Urothelium cell line (cell line): Measurements from ENCODE around the gene TBC1D22A.

Experiments
- DNase-seq: peaks from one replicate; pipeline ENCODE4 v3.0.0; 2011; ENCODE audit warnings: low spot score, mixed read lengths
- FAIRE-seq: peaks from 2 replicates; lab custom pipeline; 2011; peaks lifted over from hg19 to GRCh38; lab: Jason Lieb, UNC

TBC1D22A gene

DNA sequence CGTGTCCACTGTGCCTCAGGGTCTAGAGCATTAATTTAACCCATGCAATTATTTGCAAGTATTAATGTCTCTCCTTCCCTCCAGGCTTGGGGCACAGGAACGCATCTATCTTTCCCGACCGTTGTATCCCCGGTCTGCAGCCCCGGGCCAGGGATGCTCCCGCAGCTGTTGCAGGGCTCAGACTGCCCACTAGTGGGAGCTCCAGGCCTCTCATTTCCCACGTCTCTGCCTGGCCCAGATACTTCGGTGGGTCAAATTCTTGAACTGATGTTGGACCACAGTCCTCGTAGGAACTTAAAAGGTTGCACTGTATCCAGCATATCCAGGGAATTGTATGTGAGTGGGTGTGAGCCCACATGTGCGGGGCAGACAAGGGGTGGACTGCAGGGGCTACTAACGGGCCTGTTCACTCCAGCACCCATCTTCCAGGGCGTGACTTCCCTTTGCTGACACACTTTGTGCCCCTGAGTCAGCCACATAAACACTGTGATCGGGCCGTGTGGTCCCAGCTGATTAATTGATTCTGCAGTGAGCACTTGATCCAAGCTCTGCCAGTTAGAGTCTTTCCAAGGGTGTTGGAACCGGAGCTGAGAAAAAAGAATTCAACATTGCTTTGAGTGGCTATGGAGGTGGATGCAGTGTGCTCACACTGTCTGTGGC lies 451.3 kb downstream of the TBC1D22A start:
- peak; percentile 81 for DNase-seq
- FAIRE-seq: no peak

DNA sequence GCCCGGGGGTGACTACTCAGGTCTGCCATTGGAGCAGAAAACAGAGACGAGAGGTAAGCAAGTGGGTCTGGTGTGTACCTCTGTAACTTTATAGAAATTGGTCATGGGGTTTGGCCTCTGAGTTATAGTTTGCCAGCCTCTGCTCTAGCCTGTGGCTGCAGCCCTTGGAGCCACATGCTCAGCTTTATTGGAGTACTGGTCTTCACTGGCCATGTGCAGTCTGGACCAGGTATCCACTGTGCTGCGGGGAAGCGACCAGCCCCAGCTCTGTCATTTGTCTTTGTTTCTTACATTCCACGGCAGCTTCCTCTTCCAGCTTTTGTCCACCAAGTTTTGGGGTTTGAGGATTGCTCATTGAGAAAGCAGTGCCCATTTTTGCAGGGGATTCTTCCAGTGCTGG lies 453.4 kb downstream of the TBC1D22A start:
- DNase-seq (no peak), FAIRE-seq (no peak)

DNA sequence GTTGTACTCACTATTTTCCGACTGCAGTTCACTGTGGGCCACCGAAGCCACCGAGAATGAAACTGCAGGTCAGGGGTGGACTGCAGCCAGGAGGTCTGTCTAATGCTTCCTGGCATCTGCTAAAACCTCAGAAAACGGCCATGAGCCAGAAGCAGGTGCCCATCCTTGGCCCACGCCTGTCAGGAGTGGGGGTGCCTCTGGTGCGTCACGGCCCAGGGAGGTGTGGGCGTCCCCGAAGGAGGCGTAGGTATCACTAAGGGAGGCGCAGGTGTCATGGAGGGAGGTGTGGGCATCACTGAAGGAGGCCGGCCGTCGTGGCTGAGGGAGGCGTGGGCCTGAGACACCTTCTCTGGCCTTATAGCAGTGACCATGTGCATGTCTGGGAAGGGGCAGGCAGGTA lies 456.2 kb downstream of the TBC1D22A start:
- DNase-seq (no peak), FAIRE-seq (no peak)

DNA sequence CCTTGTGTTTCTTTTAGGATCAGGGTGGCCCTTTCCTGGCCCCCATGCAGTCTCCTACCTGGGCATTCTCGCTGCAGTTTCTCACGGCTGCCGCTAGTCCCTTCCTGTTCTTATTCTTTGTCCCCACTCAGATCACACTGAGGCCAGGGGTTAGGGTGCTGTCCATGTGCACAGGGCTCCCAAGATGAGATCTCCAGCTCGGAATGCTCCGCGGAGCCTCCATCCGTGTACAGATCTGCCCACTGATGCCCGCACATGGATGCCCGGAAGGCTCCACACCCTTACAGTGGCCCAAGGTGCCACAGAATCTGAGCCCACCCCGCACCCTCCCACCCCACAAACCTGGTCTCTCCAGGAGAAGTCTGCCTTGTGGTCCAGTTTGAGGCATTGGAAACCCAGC lies 457.3 kb downstream of the TBC1D22A start:
- DNase-seq (no peak), FAIRE-seq (no peak)

DNA sequence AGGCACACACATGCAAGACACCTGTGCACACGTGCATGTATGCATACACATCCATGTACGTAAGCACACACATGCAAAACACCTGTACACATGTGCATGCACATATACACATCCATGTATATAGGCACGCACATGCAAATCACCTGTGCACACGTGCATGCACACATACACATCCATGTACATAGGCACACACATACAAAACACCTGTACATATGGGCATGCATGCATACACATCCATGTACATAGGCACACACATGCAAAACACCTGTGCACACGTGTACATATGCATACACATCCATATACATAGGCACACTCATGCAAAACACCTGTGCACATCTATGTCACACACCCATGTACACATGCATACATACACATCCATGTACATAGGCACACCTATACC lies 458.3 kb downstream of the TBC1D22A start:
- DNase-seq: no peak
- FAIRE-seq: no peak

DNA sequence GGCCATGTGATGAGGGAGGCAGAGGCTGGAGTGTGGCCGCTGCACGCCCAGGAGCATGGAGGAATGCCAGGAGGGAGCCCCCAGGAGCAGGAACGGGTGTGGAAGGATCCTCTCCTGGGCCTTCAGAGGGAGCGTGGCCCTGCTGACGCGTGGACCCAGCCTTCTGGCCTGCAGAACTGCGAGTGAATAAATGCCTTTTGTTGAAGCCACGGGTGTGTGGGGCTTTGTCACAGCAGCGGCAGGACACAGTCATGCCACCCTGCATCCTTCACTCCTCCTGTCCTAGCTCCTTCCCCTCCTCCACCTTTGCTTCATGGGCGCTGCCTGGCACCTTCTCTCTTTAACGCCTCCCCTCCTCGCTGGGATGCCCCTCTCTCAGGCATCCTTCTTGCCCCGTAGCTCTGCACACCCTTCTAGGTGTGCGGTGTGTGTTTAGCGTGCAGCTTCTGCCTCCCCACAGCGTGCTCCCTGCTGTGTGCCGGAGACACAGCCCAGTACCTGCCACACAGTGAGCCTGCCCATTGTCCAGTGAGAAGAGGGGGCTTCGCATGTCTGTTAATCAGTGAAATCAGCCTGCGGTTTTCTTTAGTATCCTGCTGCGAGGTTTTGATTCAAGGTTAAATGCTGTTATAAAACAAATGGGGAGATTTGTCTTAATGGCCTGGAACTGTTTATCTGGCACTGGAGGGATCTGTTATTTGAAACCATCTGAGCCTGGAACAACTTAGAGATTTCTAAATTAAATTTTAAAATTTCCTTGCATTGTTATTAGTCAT lies 459.6 kb downstream of the TBC1D22A start:
- no peak for DNase-seq
- FAIRE-seq: peak; percentile 35
